HG03354 (cell line): ENCODE data around the gene NOA1.

Experiments
- ATAC-seq: cut with Tn5 transposase; IDR thresholded peaks from one replicate; pipeline ENCODE4 v1.9.1; 2021; ENCODE audit warnings: mild to moderate bottlenecking; ENCODE audit not compliant: unreplicated experiment, poor library complexity, severe bottlenecking

The NOA1 gene

DNA sequence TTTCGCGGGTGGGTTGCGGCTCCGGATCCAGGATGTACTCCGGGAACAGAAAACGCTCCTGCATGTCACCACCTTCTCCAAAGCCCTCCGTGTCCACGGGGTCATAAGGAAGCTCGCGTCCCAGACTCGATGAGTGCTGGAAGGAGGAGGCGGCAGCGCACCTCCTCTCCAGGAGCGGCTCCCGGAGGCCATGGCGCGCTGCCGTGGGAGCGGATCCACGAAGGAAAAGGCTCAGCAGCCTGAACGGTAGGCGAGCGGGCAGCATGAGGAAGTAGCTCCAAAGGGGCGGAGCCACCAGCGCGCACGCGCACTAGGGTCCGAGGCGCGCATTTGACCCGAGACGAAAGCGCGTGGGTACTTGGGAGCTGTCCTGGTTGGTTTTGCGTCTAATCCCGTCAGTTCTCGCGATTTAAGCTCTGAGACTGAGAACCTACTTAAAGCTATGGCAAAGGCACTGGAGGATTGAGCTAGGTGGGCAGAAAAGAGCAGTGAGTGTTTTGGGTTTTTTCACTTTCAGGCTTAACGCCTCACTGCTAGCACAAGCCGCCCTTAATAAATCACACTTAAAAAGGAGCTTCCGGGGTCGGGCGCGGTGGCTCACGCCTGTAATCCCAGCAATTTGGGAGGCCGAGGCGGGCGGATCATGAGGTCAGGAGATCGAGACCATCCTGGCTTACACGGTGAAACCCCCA lies at the start of gene NOA1:
NOA1 (minus strand) TSS at position 286 of the 692 bp plus-strand sequence; CDS start at position 265, 21 bp downstream.
- peak; percentile 86 for ATAC-seq

DNA sequence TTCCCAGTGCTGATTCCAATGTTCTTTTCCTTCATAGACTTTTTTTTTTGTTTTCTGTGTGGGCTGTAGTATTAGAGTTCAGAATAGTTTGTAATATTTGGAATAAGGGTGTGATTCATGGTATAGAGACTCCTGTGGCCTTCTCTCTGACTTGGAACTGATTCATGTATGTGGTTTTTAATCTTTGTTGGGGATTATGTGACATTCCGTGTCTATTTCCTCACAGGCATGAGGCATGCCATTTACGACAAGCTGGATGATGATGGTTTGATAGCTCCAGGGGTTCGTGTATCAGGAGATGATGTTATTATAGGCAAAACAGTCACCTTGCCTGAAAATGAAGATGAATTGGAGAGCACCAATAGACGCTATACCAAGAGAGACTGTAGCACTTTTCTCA lies 45.7 kb upstream of the NOA1 start:
- no peak for ATAC-seq

DNA sequence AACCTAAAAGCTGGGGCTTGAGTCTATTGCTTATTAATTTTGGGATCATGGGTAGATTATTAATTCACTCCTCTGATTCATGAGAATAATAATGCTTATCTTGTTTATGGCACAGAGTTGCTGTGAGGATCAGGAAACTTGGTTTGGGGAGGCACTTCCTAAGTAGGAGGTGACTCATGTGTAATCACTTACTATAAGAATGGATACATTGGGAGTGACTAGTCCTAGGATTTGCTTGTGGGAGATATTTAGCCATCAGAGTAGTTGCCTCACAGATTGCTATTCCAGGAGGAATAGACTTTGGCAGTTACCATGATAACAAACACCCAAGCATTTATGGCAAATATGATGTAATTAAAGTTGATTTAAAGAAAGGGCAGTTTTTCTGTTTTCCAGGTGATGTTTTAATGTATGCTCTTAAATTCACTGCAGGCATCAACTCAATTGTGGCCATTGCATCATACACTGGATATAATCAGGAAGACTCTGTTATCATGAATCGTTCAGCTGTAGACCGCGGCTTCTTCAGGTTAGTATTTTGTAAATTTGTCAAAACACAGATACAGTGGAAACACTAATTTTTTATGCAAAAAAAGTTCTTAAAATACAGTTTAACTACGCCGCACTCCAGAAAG lies 43.2 kb upstream of the NOA1 start:
- no peak for ATAC-seq

DNA sequence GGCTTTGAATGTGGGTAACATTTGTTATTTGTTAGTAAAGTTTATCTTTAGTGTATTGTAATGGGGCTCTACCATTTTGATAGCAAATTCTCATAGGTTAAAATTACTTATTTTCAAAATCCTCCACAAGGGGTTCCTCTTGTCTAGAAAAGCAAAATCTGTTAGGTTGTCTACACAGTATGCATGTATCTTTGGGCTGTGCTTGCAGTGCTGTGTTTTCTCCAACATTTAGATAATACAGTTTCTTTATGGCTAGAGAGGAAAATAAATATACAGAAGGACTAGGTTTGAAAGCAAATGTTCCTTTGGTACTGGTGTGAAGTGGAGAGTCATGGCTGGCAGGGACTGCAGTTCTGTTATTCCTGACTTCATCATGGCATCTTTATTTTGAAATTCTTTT lies 41.6 kb upstream of the NOA1 start:
- no peak for ATAC-seq

DNA sequence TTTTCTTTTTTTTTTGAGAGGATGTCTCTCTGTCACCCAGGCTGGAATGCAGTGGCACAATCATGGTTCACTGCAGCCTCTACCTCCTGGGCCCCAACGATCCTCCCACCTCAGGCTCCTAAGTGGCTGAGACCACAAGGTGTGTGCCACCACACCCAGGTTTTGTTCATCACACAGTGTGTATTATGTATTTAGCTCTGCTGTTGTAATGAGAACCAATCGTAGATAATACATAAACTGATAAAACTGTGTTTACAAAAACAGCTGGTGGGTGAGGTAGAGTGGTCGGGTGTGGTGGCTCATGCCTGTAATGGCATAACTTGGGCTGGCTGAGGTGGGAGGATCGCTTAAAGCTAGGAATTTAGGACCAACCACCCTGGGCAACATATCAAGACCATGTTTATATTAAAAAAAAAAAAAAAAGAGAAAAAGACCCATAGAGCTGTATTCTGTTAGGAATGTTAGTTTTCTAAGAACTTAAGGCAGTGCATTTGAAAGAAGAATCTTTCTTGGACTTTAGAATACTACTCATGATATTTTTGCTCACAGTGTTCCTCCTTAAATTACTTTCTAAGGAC lies 36.2 kb upstream of the NOA1 start:
- ATAC-seq: no peak

DNA sequence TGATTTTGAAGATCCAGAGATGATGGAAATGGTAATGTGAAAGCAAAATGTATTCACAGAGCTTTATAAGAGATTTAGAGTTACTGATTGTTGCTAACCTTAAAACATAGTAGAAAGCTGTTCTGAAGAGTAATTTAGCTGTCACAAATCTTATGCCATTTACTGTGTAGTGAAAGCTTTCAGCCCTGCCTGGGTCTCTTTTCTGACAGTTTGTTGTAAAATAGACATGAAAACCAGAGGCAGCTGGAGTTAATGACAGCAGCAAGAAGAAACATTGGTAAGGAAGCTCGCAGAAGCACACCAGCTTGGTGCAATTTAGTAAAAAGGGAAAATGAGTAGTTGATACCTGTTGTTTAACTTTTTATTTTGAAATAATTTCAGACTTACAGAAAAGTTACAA lies 22.3 kb upstream of the NOA1 start:
- ATAC-seq: no peak

DNA sequence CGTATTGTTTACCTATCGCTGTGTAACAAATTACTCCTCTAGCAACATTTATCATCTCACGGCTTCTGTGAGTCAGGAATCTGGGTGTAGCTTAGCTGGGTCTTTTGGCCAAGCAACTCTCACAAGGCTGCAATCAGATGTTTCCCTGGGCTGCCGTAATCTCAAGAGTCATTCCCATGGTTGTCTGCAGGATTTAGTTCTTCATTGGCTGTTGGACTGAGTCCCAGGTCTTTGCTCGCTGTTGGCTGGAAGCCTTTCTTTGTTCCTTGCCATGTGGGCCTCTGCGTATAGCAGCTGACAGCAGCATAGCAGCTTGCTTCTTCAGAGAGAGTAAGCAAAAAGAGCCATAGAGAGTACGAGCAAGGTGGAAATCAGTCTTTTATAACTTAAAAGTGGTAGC lies 18.1 kb upstream of the NOA1 start:
- no peak for ATAC-seq

DNA sequence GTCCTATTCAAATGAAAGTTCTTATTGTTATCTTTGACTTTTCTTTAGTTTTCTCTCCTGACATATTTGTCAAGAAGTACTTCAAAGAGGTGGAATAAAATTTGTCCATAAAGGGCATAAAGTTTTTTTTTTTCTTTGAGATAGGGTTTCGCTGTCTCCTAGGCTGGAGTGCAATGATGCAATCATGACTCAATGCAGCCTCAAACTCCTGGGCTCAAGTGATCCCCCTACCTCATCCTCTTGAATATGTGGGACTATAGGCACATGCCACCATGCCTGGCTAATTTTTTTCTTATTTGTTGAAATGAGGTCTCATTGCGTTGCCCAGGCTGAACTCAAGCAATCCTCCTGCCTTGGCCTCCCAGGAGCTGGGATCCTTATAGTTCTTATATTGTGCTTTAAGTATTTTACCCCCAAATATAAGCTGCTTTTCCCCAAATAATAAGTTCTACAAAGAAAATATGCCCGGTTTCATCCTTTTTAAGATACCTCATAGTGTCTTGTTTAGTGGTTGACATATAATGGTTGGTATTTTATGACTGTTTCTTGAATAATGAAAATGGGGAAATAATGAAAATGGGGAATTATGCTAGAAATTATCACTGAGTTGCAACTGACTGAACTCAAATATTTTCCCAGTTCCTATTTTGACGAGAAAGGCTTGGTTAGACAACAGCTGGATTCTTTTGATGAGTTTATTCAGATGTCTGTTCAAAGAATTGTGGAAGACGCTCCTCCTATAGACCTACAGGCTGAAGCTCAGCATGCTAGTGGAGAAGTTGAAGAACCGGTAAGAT lies 12.9 kb upstream of the NOA1 start:
- ATAC-seq: no peak

DNA sequence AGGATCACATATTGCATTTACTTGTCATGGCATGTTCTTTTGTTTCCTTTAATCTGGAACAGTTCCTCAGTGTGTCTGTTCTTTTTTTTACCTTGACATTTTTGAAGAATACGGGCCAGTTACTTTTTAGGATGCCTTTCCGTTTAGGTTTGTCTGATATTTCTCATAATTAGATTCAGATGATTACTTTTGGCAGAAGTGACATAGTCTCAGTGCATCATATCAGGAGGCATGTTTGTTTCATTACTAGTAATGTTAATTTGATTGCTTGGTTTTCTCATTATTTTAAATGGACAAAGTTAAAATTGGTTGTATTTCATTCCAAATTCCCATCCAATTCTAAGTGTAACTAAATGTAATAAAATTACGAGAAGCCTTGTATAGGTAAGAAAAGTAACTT lies 9.5 kb upstream of the NOA1 start:
- ATAC-seq: no peak

DNA sequence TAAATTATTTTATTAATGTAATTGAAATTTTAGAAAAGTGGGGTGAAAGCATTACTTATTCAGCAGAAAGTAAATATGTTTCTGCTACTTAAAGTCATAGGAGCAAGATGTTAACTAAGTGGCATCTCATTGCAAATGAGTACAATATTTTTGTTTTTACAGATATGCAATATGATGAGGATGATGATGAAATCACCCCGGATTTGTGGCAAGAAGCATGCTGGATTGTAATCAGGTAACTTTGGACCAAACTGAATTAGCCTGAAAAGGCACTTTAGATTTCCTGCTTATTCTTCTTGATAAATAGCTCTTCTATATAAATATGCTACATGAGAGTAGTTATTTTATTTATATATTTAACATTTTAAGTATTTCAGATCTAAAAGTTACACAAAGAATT lies 8.8 kb upstream of the NOA1 start:
- no peak for ATAC-seq

DNA sequence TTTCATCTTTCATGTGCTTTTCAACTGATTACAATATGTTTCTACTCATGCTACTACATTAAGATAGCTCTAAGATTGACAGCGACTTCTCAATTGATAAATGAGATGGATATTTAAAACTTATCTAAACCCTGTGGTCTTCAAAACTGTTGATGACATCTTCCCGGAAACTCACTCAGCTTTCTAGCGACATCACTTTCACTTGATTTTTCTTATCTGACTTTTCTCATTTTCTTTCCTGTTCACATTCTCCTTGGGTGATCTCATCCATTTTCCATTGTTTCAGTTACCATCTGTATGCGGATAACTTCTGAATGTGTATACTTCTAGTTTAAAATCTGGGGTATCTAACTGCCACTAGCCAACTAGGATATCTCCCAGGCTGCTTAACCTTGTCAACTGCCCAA lies 4.4 kb upstream of the NOA1 start:
- ATAC-seq: no peak

DNA sequence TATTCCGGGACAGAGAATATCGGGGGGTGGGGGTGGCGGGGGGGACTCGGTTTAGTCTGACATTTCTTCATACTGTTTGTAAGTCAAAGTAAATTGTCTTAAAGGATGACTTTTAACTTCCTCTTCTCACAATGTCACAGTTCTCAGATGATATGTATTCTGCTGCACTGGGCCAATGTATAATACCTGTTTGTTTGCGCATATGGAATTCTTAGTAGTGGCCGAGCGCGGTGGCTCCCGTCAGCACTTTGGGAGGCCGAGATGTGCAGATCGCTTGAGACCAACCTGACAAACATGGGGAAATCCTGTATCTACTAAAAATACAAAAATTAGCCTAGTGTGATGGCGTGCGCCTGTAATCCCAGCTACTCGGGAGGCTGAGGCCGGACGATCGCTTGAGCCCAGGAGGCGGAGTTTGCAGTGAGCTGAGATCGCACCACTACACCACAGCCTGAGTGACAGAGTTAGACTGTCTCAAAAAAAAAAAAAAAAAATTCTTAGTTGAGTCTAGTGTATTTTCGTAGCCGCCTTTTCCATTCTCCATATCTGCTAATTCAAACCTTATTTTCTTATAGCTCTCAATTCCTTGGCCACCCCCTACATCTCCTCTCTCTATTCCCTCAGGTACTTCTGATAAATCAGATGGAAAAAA lies 2.1 kb upstream of the NOA1 start:
- no peak for ATAC-seq

DNA sequence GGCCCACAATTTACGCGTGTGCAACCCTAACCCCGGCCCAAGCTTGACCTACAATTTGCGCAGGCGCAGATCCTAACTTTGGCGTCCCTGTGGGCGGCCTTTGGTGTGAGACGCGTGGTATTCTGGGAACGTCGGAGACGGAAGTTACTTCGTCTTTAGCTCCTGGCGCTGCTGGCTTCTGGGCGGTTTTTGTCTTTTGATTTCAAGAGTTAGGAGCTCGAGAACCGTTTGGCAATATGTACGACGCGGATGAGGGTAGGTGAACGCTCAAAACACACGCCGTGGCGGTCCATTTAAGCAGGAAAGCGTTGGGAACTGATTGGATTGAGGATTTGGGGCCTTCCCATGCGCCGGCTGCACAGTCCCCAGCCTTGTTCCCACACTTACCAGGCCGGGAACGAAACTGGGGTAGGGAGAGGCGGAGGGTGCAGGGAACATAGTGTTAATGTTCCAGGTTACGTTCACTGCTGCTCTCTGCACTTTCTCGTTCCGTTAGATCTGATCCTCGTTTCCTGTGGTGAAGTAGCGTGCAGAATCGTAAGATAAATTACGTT lies 1.4 kb upstream of the NOA1 start, which contains the start of gene POLR2B:
POLR2B (plus strand) TSS at position 147 of the 554 bp plus-strand sequence; CDS start at position 237, 90 bp downstream.
- peak; percentile 48 for ATAC-seq

DNA sequence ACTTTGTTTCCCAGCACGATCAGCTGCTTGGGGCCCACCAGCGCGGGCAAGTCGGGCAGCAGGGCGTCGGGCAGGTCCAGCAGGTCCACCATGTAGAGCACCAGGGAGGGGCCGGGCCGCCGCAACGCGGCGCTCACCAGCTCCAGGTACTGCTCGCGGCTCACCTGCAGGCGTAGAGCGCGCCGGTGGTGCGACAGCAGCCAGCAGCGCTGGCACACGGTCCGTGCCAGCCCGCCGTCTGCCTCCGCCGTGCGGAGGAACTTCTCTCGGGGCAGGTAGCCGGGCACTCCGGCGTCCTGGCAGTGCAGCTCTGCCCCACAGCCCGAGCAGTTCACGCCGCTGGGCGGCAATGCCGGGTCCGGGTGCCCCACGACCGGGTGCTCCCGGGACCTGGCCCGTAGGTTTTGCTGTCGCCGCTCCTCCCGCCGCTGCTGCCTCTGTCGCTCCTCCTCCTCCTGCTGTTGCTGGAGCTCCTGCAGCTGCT lies 527 bp downstream of the NOA1 start:
- peak; percentile 35 for ATAC-seq

DNA sequence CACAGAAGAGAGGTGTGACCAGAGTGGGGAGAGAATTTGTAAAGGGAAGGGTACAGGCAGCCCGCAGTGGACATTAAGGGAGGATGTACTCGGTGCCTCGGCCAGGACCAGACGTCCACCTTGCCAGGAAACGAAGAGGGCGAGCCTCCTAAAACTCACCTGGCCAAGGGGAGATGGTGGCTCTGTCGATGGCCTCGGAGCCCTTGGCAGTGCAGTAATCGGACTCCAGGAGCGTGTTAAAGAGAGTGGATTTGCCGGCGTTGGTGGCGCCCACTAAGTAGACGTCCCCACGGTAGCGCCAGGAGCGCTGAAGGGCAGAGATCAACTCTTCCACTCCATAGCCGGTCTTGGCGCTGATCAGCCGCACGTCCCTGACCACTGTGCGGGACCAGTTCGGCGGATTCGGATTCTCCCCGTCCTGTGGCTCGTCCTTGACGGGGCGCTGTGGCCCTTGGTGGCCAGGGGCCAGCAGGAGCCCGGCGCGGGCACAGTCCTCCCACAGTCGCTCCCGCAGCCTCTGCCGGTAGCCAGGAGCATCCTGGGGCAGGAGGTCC lies 1.0 kb downstream of the NOA1 start:
- no peak for ATAC-seq

DNA sequence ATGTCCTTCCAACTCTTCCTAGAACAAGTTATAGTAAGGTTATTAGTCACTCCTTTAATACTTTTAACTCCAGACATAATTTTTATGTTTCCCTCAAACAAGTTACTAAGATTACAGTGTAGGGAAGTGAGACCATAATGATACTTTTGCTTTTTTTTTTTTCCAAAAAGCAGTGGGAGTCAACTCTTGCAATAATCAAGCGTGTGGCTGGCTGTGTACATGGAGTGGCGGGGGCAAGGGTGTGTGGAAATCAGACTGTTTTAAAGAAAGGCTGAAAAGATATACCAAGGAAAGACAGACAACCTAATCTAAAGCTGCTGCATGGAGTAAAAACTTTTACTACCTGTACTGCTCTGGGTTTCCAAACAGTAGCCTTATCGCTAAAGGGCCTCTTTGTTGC lies 4.1 kb downstream of the NOA1 start:
- no peak for ATAC-seq

DNA sequence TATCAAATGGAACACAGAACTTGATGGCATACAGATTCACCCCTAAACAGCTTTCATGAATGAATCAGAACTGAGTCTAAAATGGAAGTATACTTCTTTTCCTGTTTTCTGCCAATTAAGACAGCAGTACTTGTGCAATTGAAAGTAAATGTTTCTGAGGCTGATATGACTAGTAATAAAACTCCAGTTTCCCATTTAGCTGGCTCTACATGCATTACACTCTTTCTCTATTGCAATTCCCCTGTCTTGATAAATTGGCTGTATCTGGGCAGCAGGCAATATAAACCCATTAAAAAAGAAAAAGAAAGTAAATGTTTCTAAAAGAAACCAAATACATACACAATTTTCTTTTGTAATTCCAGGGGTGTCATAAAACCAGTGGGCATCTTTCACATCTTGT lies 4.6 kb downstream of the NOA1 start:
- ATAC-seq: no peak

DNA sequence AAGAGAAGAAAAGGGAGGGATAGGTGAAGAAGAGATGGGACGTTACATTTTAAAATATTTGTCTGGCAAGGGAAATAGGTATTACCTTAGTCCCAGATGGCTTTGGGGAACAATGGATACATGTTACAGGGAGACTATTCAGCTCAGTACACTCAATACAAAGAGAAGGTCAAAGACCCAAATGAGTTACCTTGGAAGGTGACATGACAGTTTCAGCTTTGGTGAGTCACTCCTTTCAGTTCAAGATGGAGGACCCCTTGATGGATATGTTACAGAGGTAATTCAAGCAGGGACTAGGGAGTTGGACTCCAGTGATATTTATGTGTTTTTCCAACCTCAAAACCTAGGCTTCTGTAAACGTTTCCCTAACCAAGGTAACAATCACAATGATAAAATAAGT lies 5.0 kb downstream of the NOA1 start:
- no peak for ATAC-seq

DNA sequence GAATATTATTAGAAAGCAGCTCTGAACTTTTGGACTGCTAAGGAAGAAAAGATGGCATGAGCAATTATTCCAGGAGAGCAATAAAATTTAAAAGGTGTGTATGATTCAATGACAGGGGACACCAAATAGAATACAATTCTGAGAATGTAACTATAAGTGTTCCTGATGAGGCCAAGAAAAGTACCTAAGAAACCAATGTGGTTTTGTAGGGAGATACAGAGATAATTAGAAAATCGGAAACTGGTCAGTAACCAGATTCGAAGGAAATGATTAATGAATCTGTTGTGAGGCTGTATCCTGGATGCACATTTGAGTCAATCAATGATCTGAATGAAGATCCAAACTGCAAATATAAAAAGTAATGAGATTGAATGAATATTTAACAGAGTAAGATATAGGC lies 6.0 kb downstream of the NOA1 start:
- ATAC-seq: no peak
